Stimulated activated naive CD4-positive, alpha-beta T cell (primary cell): ENCODE results near the gene ISL1.

Source experiments
- DNase-seq, 6 experiments: peaks; one replicate each; lab custom pipeline; 2025; lab: John Stamatoyannopoulos, UW

ISL1 gene

DNA sequence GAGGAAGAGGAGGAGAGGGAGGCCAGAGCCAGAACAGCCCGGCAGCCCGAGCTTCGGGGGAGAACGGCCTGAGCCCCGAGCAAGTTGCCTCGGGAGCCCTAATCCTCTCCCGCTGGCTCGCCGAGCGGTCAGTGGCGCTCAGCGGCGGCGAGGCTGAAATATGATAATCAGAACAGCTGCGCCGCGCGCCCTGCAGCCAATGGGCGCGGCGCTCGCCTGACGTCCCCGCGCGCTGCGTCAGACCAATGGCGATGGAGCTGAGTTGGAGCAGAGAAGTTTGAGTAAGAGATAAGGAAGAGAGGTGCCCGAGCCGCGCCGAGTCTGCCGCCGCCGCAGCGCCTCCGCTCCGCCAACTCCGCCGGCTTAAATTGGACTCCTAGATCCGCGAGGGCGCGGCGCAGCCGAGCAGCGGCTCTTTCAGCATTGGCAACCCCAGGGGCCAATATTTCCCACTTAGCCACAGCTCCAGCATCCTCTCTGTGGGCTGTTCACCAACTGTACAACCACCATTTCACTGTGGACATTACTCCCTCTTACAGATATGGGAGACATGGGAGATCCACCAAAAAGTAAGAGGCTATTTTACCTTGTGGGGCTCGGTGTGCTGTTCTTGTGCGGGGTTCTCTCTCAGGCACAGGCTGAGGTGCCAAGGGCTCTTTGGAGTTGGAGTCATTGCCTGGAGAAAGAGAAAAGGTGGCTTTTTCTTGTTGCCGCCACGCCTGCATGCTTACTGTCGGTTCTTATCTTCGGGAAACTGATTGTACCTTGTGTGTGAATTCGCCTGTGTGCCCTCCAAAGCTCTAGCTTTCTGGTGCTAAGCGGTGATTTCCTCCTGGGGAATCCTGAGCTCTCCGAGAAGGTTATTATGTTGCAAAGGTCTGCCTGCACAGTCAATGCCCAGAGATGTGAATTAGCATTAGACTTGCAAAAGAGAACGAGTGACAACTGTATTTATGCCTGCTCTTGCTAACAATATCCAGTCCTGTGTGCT lies at the start of gene ISL1:
TSS of gene ISL1 (plus strand) at position 318 of the 991 bp plus-strand sequence. CDS start at position 542, 224 bp downstream.
- DNase-seq: no peak

DNA sequence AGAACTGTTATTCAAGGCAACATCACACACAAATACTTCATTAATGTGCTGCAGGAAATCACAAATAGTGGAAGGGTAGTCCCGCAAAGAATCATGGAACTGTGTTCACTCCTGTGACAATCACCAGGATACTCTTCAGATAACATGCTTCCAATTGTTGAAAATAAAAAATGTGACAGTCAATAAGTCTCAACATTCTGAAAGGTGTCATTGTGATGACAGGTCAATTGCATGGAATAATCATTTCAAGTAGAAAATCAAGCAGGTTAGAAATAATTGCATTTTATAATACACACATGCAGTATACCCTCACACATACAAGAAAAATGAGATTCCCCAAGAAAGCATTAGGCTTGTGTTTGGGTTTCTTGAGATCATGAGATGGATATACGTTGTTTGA lies 46.4 kb upstream of the ISL1 start:
- DNase-seq: no peak

DNA sequence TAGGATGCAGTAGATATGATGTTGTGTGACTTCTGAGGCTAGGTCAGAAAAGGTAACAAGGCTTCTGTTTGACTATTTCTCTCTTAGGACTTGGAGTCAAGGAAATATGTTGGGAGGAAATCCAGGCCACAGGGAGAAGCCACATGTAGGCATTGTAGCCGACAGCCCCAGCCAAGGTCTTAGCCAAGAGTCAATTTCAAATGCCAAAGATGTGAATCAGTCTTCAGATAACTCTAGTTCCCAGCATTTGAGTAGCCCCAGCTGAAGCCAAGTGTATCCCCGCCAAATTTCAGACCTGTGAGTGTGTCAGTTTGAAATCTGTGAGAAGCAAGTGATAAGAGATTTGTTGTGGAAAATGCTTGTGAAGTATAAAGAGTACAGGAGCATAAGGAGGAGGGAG lies 38.1 kb upstream of the ISL1 start:
- no peak for DNase-seq

DNA sequence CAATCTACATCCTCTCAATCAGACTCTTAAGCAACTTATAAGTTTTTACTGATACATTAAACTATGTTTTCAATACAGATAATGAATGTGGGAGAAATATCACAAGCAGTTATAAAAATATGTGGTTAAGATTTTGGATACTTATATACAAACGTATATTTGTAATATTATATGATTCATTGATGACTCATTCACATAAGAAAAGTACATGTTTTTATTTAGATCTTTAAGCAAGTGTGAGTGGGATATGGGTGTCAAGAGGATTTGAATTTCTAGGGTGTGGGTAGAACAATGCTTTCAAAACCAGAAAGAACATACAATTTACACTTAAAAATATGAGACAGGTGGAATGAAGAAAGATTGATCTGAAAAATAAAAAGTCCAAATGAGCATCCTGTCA lies 36.1 kb upstream of the ISL1 start:
- DNase-seq: no peak

DNA sequence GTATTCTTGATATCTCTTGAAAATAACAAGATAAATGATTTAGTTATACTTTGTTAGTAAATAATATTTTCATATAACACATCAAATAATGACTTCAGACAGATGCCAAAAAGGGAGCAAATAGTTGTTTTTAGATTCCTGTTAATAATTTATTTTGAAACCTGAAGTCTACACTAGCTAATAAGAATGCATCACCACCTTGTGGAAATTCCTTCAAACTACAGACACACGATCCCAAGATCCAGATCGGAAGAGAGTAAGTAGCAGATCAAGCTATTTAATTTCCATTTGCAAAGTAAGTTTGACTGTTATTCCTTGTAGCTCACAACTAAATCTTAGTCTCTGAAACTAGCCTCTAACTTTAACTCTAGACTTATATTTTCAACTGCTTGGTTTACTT lies 35.5 kb upstream of the ISL1 start:
- DNase-seq: no peak

DNA sequence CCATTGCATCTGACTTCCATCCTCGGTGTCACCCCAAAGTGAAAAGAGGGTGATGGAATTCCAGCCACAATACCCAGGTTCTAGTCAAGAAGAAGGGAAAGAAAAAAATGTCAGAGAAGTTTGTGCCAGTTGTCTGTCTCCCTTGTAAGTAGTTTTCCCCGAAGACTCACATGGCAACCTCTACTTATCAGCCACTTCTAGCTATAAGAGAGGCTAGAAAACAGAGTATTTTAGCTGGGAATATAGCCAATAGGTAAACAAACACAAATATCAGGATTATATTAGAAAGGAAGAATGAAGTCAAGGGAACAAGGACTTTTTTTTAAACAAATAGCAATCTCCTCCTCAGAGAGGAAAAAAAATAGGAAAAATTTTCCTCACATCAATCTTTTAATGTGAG lies 12.2 kb upstream of the ISL1 start:
- no peak for DNase-seq

DNA sequence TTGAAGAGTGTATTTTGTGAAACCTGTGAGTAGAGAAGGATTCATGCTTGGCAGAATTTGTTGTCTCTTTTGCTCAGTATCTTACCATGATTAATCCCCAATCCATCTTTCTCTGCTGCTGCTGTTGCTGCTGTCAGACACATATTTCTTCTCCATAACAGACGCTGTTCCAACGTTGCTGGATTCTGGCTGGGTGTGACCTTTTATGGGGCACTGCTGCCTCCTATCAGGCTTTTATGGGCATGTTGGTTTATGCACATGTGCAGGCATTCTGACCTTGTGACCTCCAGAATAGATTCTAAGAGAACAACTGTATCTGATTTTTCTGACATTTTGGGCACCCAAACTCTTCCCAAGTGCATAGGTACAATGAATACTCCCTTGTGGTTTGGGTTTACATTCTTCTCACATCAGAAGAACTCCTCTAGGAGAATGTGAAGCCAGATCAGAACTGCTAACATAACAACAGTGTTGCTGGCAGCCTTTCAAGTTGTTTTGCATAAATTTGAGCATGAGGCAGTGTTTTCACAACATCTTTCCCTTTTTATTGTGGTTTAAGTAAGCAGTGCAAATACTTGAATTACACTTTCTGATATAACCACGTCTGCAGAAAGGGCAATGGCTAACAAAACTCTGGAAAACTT lies 9.2 kb upstream of the ISL1 start:
- DNase-seq: no peak

DNA sequence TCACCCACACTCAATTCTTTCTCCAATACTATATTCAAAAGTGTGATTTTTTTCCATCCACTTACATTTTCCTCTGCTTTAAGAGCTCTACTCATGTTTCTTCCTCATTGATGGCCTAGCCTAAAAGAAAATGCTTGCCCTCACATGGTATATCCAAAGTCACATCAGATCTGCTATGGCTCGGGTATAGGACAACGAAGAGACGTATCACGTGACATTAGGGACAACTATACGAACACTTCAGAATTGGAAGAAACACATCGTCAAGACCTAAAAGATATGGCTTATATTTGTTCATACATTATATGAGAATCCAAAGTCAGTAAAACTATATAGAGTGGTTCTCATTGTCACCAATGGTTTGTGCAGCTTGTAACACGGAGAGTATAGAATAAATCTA lies 8.2 kb upstream of the ISL1 start:
- DNase-seq: no peak

DNA sequence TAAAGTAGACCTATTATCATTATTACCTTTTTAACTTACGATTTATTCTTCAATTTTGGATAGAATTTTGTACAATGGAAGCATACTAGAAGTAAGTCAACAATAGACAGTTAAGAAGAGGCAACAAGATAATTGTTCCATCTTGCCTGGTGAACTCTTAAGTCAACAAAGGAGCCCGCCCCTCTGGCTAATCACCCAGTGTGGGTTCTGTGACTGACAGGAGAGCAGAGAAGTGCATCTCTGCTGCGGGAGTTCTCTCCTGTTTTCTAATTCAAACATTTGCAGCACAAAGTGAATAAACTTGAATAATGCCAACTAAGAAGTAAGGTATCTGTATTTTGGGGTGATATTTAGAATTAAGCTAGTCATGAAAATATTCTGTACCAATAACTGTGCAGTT lies 6.7 kb upstream of the ISL1 start:
- DNase-seq: no peak

DNA sequence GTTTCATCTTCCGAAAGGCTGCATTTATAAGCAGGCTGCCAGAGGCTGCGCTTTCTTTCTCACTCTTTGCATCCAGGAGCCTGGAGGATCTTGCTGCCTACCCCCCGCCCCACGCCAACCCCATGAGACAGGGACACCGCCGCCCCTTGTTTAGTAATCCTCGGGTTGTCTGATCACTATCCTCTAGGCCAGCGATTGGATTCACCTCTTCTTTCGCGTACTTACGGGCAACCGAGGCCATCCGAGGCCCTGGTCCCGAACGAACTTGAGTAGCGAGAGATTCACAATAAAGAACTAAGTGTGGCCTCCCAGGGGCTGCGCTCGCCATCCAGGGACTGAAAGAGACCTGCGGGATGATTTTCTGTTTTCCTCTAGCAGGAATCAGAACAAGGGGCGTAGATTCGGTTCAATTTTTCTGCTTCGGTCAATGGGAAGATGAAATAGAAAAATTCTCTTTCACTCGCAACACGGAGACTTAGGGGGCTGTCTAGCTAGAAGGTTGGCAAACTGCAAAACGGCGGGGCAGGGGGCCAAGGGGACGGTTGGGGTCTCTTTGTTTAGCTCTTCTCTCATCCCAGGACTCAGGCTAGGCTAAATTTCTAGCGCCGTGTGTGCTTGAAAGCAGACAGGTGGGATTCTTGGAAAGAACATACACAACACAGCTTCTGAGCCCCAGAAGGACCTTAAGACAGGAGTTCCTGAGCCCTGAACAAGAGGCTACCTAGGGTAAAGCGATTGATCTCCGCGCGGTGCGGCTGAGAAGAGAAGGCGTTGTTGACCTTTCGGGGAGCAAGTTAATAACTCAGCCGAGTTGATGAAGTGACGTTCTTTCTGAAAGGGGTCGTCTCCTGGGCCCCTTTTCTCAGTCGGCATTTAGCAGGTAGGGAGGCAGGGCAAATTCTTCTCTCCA lies 5.8 kb upstream of the ISL1 start:
- DNase-seq: no peak

DNA sequence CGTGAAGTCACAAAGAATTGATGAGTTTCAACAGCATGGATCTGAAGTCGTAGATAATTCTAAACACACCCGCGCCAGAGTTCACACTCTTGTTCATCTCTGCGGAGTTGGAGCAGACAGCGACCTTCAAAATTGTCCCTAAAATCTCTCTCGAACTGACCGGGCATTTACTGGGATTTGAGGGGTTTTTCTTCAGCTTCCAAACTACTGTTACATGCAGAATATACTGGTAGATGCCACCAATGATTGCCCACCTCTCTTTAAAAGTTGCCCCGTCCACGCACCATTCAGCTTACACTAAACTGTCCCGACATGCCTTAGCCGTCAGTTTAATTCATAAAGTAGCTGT lies 5.2 kb upstream of the ISL1 start:
- DNase-seq: no peak

DNA sequence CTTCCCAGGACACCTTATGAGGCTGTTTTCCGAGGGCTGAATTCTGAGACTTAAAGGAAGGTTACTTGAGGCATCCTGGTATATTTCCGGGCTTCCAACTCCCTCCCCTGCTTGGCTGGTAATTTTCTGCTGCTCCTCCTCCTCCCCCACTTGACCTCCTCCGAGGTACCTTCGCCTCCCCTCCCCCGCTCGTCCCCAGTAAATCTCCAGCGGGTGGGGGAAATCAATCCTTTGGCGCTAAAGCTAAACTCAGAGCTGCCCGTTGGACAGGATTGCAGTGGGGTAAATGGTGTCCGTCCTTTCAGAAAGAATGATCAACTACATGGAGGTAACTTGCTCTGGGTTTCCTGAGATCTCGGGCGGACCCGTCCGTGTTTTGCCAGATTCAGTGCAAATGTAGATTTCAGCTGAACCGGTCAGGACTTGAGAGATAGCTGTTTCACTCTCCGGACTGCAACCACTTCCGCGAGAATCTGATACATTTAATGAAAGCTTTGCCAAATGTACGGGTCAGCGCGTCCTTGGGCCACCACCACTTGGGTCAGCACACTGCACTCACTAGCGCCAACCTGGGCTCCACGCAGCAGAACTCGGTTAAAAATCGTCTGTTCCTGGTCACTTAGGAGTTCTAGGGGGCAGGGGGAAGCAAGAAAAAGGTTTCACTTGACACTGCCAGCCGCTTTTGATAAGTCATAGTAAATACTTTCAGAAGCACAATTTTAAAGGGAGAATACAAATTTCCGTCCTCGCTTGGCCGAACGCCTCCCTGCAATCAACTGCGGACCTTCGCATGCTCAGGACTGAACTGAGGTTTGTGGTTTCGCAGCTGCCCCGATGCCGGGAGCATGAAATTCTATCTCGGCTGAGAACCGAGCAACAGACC lies 4.6 kb upstream of the ISL1 start:
- no peak for DNase-seq

DNA sequence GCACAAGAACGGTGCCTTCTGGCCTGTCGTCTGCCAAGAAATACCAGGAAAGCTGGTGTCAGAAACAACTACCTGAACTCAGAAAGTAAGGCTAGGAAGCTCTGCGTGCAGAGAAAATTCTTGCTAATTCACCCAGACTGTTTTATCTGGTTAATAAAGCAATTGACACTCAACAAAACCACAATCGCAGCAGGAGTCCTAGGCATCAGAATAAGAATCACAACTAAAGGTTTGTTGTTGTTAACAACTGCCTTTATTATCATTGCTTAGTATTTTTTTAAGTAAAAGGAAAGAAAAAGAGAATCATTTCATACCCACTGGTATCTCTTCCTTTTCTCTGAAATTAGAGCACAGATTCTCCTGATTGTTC lies 3.9 kb upstream of the ISL1 start:
- DNase-seq: no peak

DNA sequence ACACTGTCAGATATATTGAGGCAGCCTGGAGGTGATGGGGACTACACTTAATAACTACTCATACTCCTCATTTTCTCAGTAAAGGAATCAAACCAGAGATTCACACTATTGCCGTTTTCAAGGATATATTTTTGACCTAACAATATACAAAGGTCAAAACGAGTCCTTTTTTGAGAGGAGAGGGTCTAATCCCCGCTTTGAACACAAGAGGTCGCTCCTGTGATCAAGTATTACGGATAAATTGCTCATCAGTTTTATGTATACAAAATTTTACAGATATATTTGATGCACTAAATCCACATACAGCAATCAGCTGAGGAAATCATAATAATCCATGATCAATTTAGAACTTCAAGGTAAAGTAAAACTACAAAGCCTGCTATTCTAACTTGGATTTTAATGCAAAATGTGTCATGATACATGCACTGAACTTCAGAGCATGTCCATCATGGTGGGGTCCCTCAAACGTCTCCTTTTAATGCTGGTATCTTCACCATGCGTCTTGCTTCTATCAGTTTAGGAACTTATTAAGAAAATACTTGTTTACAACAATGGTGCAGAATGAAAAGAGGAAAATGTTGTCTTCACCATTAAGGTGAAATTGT lies 2.5 kb upstream of the ISL1 start:
- DNase-seq: no peak

DNA sequence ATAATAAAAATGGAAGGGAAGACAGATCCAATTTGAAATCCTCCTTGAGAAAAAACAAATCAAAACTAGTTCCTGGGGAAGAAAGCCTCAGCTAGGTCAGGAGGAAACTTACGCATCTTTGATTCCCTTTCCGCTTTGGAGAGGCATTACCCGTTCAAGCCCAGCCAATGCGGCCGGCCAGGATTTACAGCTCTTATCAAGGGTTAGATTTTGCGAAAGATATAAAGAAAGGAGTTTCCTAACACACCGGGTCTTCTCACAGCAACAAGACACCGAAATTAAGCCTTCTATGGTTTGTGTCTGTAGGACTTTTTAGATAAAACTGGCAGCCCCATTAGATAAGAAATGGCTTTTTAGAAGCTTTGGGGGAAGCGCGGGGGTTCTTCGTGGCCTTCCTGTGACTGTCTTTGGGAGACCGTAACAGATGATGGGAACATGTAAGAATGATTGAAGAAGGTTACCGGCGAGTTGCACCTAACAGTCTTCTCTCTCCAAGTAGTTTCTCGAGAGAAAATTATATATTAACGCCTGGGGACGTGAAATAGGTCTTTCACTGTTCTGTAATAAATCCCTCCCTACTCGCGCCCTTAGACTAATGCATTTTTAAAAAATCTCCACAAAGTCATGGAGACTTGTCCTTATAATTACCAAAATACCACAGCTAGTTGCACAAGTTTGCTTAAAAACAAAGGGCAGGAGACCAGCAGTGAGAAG lies 1.3 kb upstream of the ISL1 start:
- no peak for DNase-seq

DNA sequence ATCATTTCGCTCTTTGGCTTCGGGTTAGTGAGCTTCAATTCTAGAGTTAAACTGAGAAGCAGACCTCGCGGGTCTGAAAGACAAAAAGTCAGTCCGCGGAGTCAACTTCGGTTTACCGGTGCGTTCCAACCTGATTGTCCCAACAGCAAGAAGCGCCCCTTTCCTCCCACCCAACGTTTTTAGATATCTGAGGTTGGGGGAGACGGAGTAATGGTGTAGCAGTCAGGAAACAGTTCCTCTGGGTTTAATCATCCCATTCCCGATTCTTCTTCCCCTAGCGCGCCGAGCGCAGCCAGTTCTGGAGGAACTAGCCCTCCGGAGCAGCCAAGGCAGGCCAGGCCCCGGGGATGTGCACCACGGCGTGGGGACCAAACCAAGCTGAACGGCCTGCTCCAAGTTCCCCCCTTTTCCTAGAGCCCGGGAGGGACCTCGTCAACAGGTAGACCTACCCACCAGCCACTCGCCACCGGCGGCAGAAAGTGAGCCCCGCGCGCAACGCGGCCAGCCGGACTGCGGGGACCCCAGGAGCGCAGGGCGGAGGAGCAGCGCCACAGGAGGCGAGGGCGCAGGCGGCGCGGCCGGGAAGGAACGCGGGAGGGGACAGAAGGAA lies 622 bp upstream of the ISL1 start:
- DNase-seq: no peak

DNA sequence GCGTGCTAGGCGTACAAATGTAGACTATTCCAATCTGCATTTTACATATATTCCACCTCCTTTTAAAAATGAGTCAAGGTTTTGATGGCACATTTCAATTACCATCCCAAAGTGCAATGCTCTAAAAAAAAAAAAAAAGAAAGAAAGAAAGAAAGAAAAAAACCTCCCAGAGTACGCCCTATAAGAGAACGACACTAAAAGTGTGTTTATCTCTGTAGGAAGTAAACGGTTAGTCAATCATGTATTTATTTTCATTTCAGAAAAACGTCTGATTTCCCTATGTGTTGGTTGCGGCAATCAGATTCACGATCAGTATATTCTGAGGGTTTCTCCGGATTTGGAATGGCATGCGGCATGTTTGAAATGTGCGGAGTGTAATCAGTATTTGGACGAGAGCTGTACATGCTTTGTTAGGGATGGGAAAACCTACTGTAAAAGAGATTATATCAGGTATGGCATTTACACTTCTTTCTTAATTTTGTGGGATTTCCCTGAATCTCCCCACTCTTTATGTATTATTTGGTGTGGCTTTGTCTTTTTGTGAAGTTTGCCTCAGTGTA lies 1.1 kb downstream of the ISL1 start:
- DNase-seq: no peak

DNA sequence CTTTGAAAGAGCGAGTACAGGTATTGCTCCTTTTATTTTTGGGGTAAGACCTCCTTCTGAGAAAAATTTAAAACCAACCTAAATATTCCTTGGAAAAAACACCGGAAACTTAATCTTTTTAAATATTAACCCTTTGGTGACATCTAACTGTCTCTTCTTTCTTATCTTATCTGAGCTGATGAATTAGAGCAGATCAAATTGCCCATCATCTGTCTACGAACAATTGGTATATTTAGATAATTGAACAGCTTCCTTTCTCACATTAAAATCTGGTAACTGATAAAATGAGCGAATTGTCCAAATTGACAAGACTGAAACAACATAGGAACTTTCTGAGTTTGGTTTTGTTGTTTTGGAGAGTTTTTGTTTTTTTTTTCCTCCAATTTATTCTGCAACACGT lies 2.0 kb downstream of the ISL1 start:
- DNase-seq: no peak
